22Rv1 (cell line): Measurements from ENCODE around the gene SLC19A1.

ENCODE experiments used
- CTCF ChIP-seq: fragments of 450-650 bp; IDR thresholded peaks from 2 replicates; pipeline ENCODE4 v1.5.1; 2017; ENCODE audit warnings: mild to moderate bottlenecking
- ZFX ChIP-seq: fragments of 450-650 bp; IDR thresholded peaks from 2 replicates; pipeline ENCODE4 v1.6.1; 2017; ENCODE audit warnings: antibody characterized with exemption, borderline replicate concordance

GRCh38 chr21:45562402-45562801 is 20.2 kb upstream of the SLC19A1 start:
- TF ChIP-seq CTCF (no peak), ZFX (no peak)
